ENCODE data around the gene ARRDC3.
"Not testable (repeated sequence)": the region's sequence is repeated elsewhere in the genome, so short reads cannot be mapped to it uniquely, and the experiment has no call there.

The ARRDC3 gene

GRCh38 chr5:91354867-91355266 is 28.2 kb downstream of the ARRDC3 start:
- not testable (repeated sequence) for H3K4me3 ChIP-seq (ENCODE audit: low read depth, low read length); H3K27me3 ChIP-seq (ENCODE audit: control insufficient read depth, insufficient read depth, low read length); H3K4me1 ChIP-seq (ENCODE audit: control insufficient read depth, insufficient read depth, low read length); H3K9ac ChIP-seq (ENCODE audit: low read depth, low read length); H3K36me3 ChIP-seq (ENCODE audit: control insufficient read depth, insufficient read depth, low read length); H3K9me3 ChIP-seq (ENCODE audit: control insufficient read depth, insufficient read depth, low read length)

DNA sequence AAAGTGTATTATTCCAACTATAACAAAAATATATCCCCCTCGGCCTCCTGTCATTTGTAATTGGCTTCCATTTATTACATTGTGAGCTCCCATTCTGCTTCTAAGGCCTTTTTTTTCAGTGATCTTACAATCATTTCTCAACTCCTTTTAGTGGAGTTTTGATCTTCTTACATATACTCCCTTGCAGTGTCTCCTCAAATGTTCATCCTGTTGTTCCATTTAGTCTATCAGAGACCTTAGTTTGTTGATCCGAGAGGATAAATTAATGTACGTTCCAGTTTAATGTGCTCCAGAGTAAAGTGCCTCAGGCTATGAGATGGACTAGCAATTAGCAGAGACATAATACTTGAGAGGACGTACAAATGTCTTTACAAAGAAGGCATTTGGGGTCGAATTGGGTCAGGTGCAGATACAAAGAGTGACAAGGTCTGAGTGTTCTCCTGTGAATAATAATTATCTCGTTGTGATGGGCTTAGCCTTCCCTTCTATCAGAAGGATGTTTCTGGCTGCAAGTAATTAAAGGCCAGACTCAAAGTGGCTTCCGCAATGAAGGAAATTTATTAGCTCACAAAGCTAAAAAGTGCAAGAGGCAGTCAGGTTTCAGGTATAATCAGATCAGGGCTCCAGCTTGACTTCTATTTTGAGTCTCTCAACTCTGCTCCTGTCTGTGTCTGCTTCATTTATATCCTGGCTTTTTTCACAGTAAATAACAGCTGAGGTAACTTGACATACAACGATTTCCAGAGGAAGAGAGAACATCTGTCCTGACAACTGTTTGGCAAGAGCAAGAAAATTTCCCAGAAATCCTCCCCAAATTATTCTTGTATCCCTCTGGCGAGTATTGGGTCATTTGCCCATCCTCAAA is 30.1 kb downstream of the ARRDC3 start:
- no peaks in the 10 kb centered on the region for H3K9me3 ChIP-seq (ENCODE audit: control insufficient read depth, insufficient read depth, low read length)
- no peaks in the 10 kb centered on the region for H3K36me3 ChIP-seq (ENCODE audit: control insufficient read depth, insufficient read depth, low read length)
- peaks cover 7% of the 10 kb centered on the region for H3K4me1 ChIP-seq (ENCODE audit: control insufficient read depth, insufficient read depth, low read length)
- no peaks in the 10 kb centered on the region for H3K27me3 ChIP-seq (ENCODE audit: control insufficient read depth, insufficient read depth, low read length)
- no peak overlapping the region for H3K9ac ChIP-seq (ENCODE audit: low read depth, low read length)
- no peak overlapping the region for H3K4me3 ChIP-seq (ENCODE audit: low read depth, low read length)

- Histone ChIP-seq H3K9me3 (ENCODE audit: control insufficient read depth, insufficient read depth, low read length) (no peaks in the 10 kb centered on the region), H3K36me3 (ENCODE audit: control insufficient read depth, insufficient read depth, low read length) (no peaks in the 10 kb centered on the region), H3K4me3 (ENCODE audit: low read depth, low read length) (no peak overlapping the region), H3K27me3 (ENCODE audit: control insufficient read depth, insufficient read depth, low read length) (no peaks in the 10 kb centered on the region), H3K4me1 (ENCODE audit: control insufficient read depth, insufficient read depth, low read length) (no peaks in the 10 kb centered on the region), H3K9ac (ENCODE audit: low read depth, low read length) (no peak overlapping the region)
Measured at GRCh38 chr5:91345461-91345860, 37.7 kb downstream of the ARRDC3 start.

- H3K9me3 ChIP-seq (ENCODE audit: control insufficient read depth, insufficient read depth, low read length); H3K27me3 ChIP-seq (ENCODE audit: control insufficient read depth, insufficient read depth, low read length); H3K36me3 ChIP-seq (ENCODE audit: control insufficient read depth, insufficient read depth, low read length); H3K9ac ChIP-seq (ENCODE audit: low read depth, low read length); H3K4me3 ChIP-seq (ENCODE audit: low read depth, low read length); H3K4me1 ChIP-seq (ENCODE audit: control insufficient read depth, insufficient read depth, low read length): not testable (repeated sequence)
Measured at GRCh38 chr5:91344661-91345200, 38.4 kb downstream of the ARRDC3 start.

DNA sequence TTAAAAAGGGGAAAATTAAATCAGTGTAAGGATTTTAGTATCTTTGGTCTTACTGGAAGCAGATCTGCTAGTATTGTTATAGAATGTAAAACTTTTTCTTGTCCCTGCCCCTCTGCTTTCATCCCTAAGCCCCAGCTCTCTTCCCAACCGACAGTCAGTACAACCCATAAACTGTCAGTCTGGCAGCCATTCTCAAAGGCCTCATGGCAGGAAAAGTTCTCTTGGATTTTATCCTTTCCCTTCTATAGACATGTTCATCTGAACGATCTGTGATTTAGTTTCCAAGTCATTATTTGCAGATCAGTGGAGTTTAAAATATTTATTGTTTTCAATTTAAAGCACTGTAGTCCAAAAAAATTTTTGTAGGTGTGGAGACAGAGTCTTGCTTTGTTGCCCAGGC is 39.2 kb downstream of the ARRDC3 start:
- Histone ChIP-seq H3K27me3 (ENCODE audit: control insufficient read depth, insufficient read depth, low read length) (no peaks in the 10 kb centered on the region), H3K9ac (ENCODE audit: low read depth, low read length) (no peak overlapping the region), H3K9me3 (ENCODE audit: control insufficient read depth, insufficient read depth, low read length) (no peaks in the 10 kb centered on the region), H3K36me3 (ENCODE audit: control insufficient read depth, insufficient read depth, low read length) (no peaks in the 10 kb centered on the region), H3K4me1 (ENCODE audit: control insufficient read depth, insufficient read depth, low read length) (peaks cover 2% of the 10 kb centered on the region), H3K4me3 (ENCODE audit: low read depth, low read length) (no peak overlapping the region)

DNA sequence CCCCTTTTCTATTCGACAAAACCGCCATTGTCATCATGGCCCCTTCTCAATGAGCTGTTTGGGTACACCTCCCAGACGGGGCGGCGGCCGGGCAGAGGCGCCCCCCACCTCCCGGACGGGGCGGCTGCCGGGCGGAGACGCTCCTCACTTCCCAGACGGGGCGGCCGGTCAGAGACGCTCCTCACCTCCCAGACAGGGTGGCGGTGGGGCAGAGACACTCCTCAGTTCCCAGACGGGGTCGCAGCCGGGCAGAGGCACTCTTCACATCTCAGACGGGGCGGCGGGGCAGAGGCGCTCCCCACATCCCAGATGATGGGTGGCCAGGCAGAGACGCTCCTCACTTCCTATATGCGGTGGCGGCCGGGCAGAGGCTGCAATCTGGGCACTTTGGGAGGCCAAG is 40.2 kb downstream of the ARRDC3 start:
- not testable (repeated sequence) for H3K9ac ChIP-seq (ENCODE audit: low read depth, low read length); H3K4me1 ChIP-seq (ENCODE audit: control insufficient read depth, insufficient read depth, low read length); H3K9me3 ChIP-seq (ENCODE audit: control insufficient read depth, insufficient read depth, low read length); H3K36me3 ChIP-seq (ENCODE audit: control insufficient read depth, insufficient read depth, low read length); H3K4me3 ChIP-seq (ENCODE audit: low read depth, low read length); H3K27me3 ChIP-seq (ENCODE audit: control insufficient read depth, insufficient read depth, low read length)

GRCh38 chr5:91341154-91341553 is 42.0 kb downstream of the ARRDC3 start:
- Histone ChIP-seq H3K4me3 (ENCODE audit: low read depth, low read length) (no peak overlapping the region), H3K36me3 (ENCODE audit: control insufficient read depth, insufficient read depth, low read length) (no peaks in the 10 kb centered on the region), H3K9ac (ENCODE audit: low read depth, low read length) (no peak overlapping the region), H3K4me1 (ENCODE audit: control insufficient read depth, insufficient read depth, low read length) (peaks cover 2% of the 10 kb centered on the region), H3K27me3 (ENCODE audit: control insufficient read depth, insufficient read depth, low read length) (no peaks in the 10 kb centered on the region), H3K9me3 (ENCODE audit: control insufficient read depth, insufficient read depth, low read length) (no peaks in the 10 kb centered on the region)

DNA sequence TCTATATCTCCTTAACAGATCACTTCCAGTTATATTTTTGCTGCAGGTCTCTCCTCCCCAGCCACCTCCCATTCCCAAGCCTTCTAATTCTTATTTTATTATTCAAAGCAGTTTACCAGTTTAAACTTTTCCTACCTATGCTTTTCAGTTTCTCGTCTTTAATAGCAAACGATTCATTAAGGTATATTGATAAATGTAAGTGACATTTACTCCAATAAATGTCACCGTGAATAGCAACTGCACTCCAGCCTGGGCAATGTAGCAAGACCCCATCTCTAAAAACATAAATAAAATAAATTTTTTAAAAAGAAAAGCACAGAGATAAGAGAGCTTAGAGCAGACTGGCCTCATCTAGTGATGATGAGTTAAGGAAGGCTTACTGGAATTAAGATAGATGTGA is 42.6 kb downstream of the ARRDC3 start:
- no peaks in the 10 kb centered on the region for H3K9me3 ChIP-seq (ENCODE audit: control insufficient read depth, insufficient read depth, low read length)
- H3K4me3 ChIP-seq (ENCODE audit: low read depth, low read length), result no peak overlapping the region
- H3K36me3 ChIP-seq (ENCODE audit: control insufficient read depth, insufficient read depth, low read length), result no peaks in the 10 kb centered on the region
- H3K4me1 ChIP-seq (ENCODE audit: control insufficient read depth, insufficient read depth, low read length), result peaks cover 2% of the 10 kb centered on the region
- no peaks in the 10 kb centered on the region for H3K27me3 ChIP-seq (ENCODE audit: control insufficient read depth, insufficient read depth, low read length)
- no peak overlapping the region for H3K9ac ChIP-seq (ENCODE audit: low read depth, low read length)

GRCh38 chr5:91339063-91339705 is 43.9 kb downstream of the ARRDC3 start:
- no peak overlapping the region for H3K9ac ChIP-seq (ENCODE audit: low read depth, low read length)
- no peak overlapping the region for H3K4me3 ChIP-seq (ENCODE audit: low read depth, low read length)
- H3K27me3 ChIP-seq (ENCODE audit: control insufficient read depth, insufficient read depth, low read length), result no peaks in the 10 kb centered on the region
- no peaks in the 10 kb centered on the region for H3K36me3 ChIP-seq (ENCODE audit: control insufficient read depth, insufficient read depth, low read length)
- peaks cover 2% of the 10 kb centered on the region for H3K4me1 ChIP-seq (ENCODE audit: control insufficient read depth, insufficient read depth, low read length)
- H3K9me3 ChIP-seq (ENCODE audit: control insufficient read depth, insufficient read depth, low read length), result no peaks in the 10 kb centered on the region

DNA sequence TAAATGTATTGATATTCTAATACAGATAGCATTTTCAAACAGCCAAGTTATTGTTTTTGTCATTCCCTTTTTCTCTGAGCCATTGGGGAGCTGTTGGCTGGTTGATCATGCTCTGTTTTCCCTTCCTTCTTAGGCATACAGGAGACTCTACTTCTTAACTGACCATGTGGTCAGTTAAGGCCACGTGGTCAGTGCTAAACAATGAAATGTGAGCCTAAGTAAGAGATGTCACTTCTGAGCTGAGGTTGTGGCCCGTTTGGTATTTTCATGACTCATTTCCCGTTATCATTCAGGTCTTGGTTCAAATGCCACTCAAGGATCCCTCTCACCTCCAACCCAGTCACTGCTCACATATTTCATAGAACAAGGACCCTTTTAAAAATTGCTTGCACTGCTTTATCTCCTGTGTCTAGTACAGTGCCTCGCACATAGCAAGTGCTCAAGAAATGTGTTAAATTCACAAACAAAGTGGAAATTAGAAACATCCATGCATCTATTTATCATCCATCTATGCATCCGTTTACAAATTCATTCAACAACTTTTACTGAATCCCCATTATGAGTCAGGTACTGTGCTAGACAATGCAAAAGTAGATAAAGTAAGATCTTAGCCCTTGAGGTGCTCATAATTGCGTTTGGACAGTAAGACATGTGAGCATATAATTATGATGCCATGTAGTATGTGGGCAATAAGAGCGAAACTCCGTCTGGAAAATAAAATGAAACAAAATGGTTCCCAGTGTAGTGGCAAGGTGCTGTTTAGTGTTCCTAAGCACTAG is 50.7 kb downstream of the ARRDC3 start:
- H3K36me3 ChIP-seq (ENCODE audit: control insufficient read depth, insufficient read depth, low read length), result no peaks in the 10 kb centered on the region
- no peaks in the 10 kb centered on the region for H3K27me3 ChIP-seq (ENCODE audit: control insufficient read depth, insufficient read depth, low read length)
- peaks cover 3% of the 10 kb centered on the region for H3K4me1 ChIP-seq (ENCODE audit: control insufficient read depth, insufficient read depth, low read length)
- no peaks in the 10 kb centered on the region for H3K9me3 ChIP-seq (ENCODE audit: control insufficient read depth, insufficient read depth, low read length)
- no peak overlapping the region for H3K4me3 ChIP-seq (ENCODE audit: low read depth, low read length)
- no peak overlapping the region for H3K9ac ChIP-seq (ENCODE audit: low read depth, low read length)

- H3K27me3 ChIP-seq (ENCODE audit: control insufficient read depth, insufficient read depth, low read length), result no peaks in the 10 kb centered on the region
- no peaks in the 10 kb centered on the region for H3K9me3 ChIP-seq (ENCODE audit: control insufficient read depth, insufficient read depth, low read length)
- H3K36me3 ChIP-seq (ENCODE audit: control insufficient read depth, insufficient read depth, low read length), result no peaks in the 10 kb centered on the region
- H3K4me1 ChIP-seq (ENCODE audit: control insufficient read depth, insufficient read depth, low read length), result peaks cover 3% of the 10 kb centered on the region
- H3K4me3 ChIP-seq (ENCODE audit: low read depth, low read length), result no peak overlapping the region
- no peak overlapping the region for H3K9ac ChIP-seq (ENCODE audit: low read depth, low read length)
Measured at GRCh38 chr5:91331705-91332104, 51.4 kb downstream of the ARRDC3 start.
